T-cell (primary cell): ENCODE results near the gene CPO. TPM values are rescaled to one million over a fixed set of nuclear protein-coding genes. Genes with fewer than 3 reads are reported as not detected.

Source experiments
- ATAC-seq, 4 experiments: fragments of 200-7000 bp in 3 of 4; fragments of 150-1000 bp in 1 of 4; cut with Tn5 transposase; replicated peaks in 1 of 4; 1 replicate in 3 of 4; 2 replicates in 1 of 4; pipeline ENCODE4 v1.10.0; 2021; ENCODE audit warnings: moderate library complexity in 3 of 4, mild to moderate bottlenecking in 2 of 4, moderate number of reproducible peaks in 1 of 4
- CTCF ChIA-PET, 2 donors: fragments of 300-600 bp; sonication (Branson Sonifier 250); formaldehyde crosslinking; loops; one replicate each; lab custom pipeline; 2022; ENCODE audit warnings: antibody characterized with exemption in 2 of 2; lab: Charles Lee
- POLR2A ChIA-PET, 2 donors: fragments of 300-600 bp; sonication (Branson Sonifier 250); formaldehyde crosslinking; loops; one replicate each; lab custom pipeline; 2022; ENCODE audit warnings: antibody characterized with exemption in 2 of 2; lab: Charles Lee
- DNase-seq, 35 experiments: peaks; one replicate each; pipeline versions ENCODE4 v3.0.0 to v3.0.0-alpha.2; 2013 to 2023
- H3K27ac ChIP-seq: one replicate; pipeline ENCODE4 v1.5.1; 2013; ENCODE audit warnings: low read length
- H3K27me3 ChIP-seq, 2 experiments: replicated peaks in 1 of 2; 1 replicate in 1 of 2; 2 replicates in 1 of 2; pipeline versions ENCODE4 v1.6.1 to v1.7.0; 2013; ENCODE audit warnings: low read length in 1 of 2, mixed read lengths in 1 of 2; ENCODE audit not compliant: control insufficient read depth in 2 of 2, insufficient read depth in 2 of 2; ENCODE audit errors: extremely low read depth in 1 of 2
- H3K36me3 ChIP-seq, 2 donors: 1 replicate in 1 of 2; 2 replicates in 1 of 2; pipeline versions ENCODE4 v1.6.1 to v1.7.0; 2013; ENCODE audit warnings: low read length in 1 of 2; ENCODE audit not compliant: control insufficient read depth in 2 of 2, insufficient read depth in 1 of 2; ENCODE audit errors: extremely low read depth in 1 of 2
- H3K4me1 ChIP-seq, 2 experiments: 1 replicate in 1 of 2; 2 replicates in 1 of 2; pipeline versions ENCODE4 v1.6.1 to v1.7.0; 2013; ENCODE audit warnings: low read length in 2 of 2, mixed read lengths in 1 of 2; ENCODE audit not compliant: insufficient read depth in 2 of 2, control insufficient read depth in 1 of 2; ENCODE audit errors: extremely low read depth in 1 of 2
- H3K4me3 ChIP-seq, 2 donors: 1 replicate in 1 of 2; 2 replicates in 1 of 2; pipeline versions ENCODE4 v1.5.1 to v1.7.0; 2013; ENCODE audit warnings: mild to moderate bottlenecking in 2 of 2, low read length in 1 of 2, moderate library complexity in 1 of 2; ENCODE audit not compliant: control insufficient read depth in 1 of 2; ENCODE audit errors: extremely low read depth in 1 of 2
- H3K9me3 ChIP-seq: 2 replicates; pipeline ENCODE4 v1.7.0; 2013
- H3K27ac Mint-ChIP-seq, 2 donors: one replicate each; pipeline ENCODE4 v1.8.0; 2020 to 2021; ENCODE audit warnings: mild to moderate bottlenecking in 2 of 2, mixed read lengths in 2 of 2
- H3K27me3 Mint-ChIP-seq, 2 donors: one replicate each; pipeline ENCODE4 v1.8.0; 2021 to 2022; ENCODE audit warnings: mixed read lengths in 2 of 2
- H3K36me3 Mint-ChIP-seq: one replicate; pipeline ENCODE4 v1.8.0; 2021; ENCODE audit warnings: mixed read lengths
- H3K4me1 Mint-ChIP-seq, 3 donors: one replicate each; pipeline ENCODE4 v1.8.0; 2020 to 2022; ENCODE audit warnings: mixed read lengths in 3 of 3, mild to moderate bottlenecking in 1 of 3
- H3K4me3 Mint-ChIP-seq, 3 donors: one replicate each; pipeline ENCODE4 v1.8.0; 2020 to 2022; ENCODE audit warnings: mild to moderate bottlenecking in 3 of 3, mixed read lengths in 3 of 3, moderate library complexity in 3 of 3
- H3K9me3 Mint-ChIP-seq, 3 donors: one replicate each; pipeline ENCODE4 v1.8.0; 2020 to 2022; ENCODE audit warnings: mixed read lengths in 3 of 3
- WGBS: methylation state at CpG from one replicate; pipeline ENCODE4 v1.1.5; 2013; ENCODE audit warnings: missing lambda C conversion rate; ENCODE audit not compliant: insufficient coverage; 5-methylcytosine and 5-hydroxymethylcytosine counted together
- total RNA-seq, 35 experiments: library from RNA in 6 of 35; stranded (reverse) in 6 of 35; fragments of 120-200 nt in 1 of 35; gene quantifications; one replicate each; pipeline versions ENCODE4 v1.2.1 to v1.2.4 and lab custom pipeline; 2013 to 2026

The CPO gene
- total RNA-seq, 5 donors from 2014 or later (not counting 1 experiment from before 2014, with no cell fraction given): 0.30 TPM; not detected in 4

DNA sequence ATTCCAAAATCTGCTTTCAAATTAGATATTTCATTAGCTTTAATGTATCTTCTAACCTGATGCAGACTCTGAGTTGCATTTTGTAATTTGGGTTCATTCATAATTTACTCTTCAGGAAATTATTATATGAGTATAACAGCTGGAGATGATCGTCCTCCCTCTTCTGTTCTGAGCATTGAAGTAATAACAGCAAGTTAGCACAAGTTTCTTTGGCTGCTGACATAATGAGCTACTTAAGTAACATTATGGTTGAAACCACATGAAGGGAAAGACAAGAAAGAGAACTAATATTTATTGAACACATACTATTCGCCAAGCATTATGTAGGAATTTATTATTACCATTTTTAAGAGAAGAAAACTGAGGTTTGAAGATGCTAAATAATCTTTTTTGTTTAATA, 75.1 kb downstream of the CPO start:
- no CpG with 5 or more reads among the region's 2 CpGs for WGBS
- no peaks in the 10 kb centered on the region for H3K36me3 Mint-ChIP-seq
- no peaks in the 10 kb centered on the region for H3K4me1 Mint-ChIP-seq
- H3K4me1 ChIP-seq: no peaks in the 10 kb centered on the region
- no peak for ATAC-seq
- DNase-seq: no peak
- H3K27me3 ChIP-seq: no peaks in the 10 kb centered on the region
- no peak overlapping the region for H3K4me3 Mint-ChIP-seq
- no peak overlapping the region for H3K27ac ChIP-seq
- no peak overlapping the region for H3K27ac Mint-ChIP-seq
- H3K9me3 ChIP-seq: no peaks in the 10 kb centered on the region
- ChIA-PET POLR2A (interaction anchor here in 1 of 2 donors (0.6 kb wide), 1 partner anchor 384 kb away, joined by 3 read pairs; no protein-coding TSS in a partner anchor), CTCF (no interaction called here)
- no peaks in the 10 kb centered on the region for H3K36me3 ChIP-seq
- H3K4me3 ChIP-seq: no peak overlapping the region
- peaks cover 0 to 9% of the 10 kb centered on the region in 2 donors for H3K27me3 Mint-ChIP-seq
- H3K9me3 Mint-ChIP-seq: peaks cover 0 to 9% (median 0%) of the 10 kb centered on the region in 3 donors

GRCh38 chr2:207015901-207016300, 76.6 kb downstream of the CPO start:
- no peaks in the 10 kb centered on the region for H3K4me1 Mint-ChIP-seq
- Histone ChIP-seq H3K9me3 (no peaks in the 10 kb centered on the region), H3K4me3 (no peak overlapping the region), H3K4me1 (no peaks in the 10 kb centered on the region), H3K27me3 (no peaks in the 10 kb centered on the region), H3K36me3 (no peaks in the 10 kb centered on the region), H3K27ac (no peak overlapping the region)
- DNase-seq (no peak), ATAC-seq (no peak)
- ChIA-PET POLR2A (no interaction called here), CTCF (no interaction called here)
- peaks cover 0 to 9% of the 10 kb centered on the region in 2 donors for H3K27me3 Mint-ChIP-seq
- H3K27ac Mint-ChIP-seq: no peak overlapping the region
- H3K36me3 Mint-ChIP-seq: no peaks in the 10 kb centered on the region
- 67% methylated on average over 1 of the region's 3 CpGs for WGBS
- H3K4me3 Mint-ChIP-seq: no peak overlapping the region
- peaks cover 0 to 9% (median 0%) of the 10 kb centered on the region in 3 donors for H3K9me3 Mint-ChIP-seq

Other genes starting within 250 kb of the CPO start
- not detected for gene DYTN, start 221.1 kb upstream of the CPO start, total RNA-seq
- under 1 TPM in 4 of 5 donors, not detected in 1; 0.20 to 0.41 (median 0.34) TPM for gene MDH1B, start 174.2 kb upstream of the CPO start, total RNA-seq
- gene FASTKD2, start 173.9 kb upstream of the CPO start, total RNA-seq: 10 to 100 TPM; 18.3 to 25.8 (median 21.7) TPM
- gene KLF7, start 226.4 kb downstream of the CPO start, total RNA-seq: 10 to 100 TPM; 56.8 to 90.6 (median 65.7) TPM